HCT116 (cell line): Measurements from ENCODE around the gene CCDC117. TPM values are rescaled to one million over a fixed set of nuclear protein-coding genes. Genes with fewer than 3 reads are reported as not detected.

Source experiments
- ATAC-seq: fragments of 200-7000 bp; cut with Tn5 transposase; 2 replicates; pipeline ENCODE4 v1.9.1; 2020; ENCODE audit warnings: mild to moderate bottlenecking, moderate library complexity
- BruUV-seq: library from RNA; stranded (reverse); fragments of 400-500 nt; replicated peaks from 2 replicates; lab custom pipeline; 2021; lab: Mats Ljungman, UMichigan
- CTCF ChIA-PET: fragments of 300-600 bp; sonication (Branson Sonifier 250); formaldehyde crosslinking; loops from one replicate; lab custom pipeline; 2021; ENCODE audit warnings: antibody characterized with exemption; lab: Charles Lee
- POLR2A ChIA-PET: fragments of 300-600, 350-600 bp; sonication (Branson Sonifier 250); formaldehyde crosslinking; loops from one replicate; lab custom pipeline; 2021; ENCODE audit warnings: antibody characterized with exemption; lab: Charles Lee
- RAD21 ChIA-PET, 2 experiments: fragments of 300-600 bp; sonication (Branson Sonifier 250); formaldehyde crosslinking; loops; one replicate each; lab custom pipeline; 2023; ENCODE audit warnings: low total read pairs in 2 of 2; ENCODE audit not compliant: uncharacterized antibody in 2 of 2, unreplicated experiment in 2 of 2, low non-redundant PET in 1 of 2; lab: Charles Lee
- DNase-seq: peaks from one replicate; pipeline ENCODE4 v3.0.0-alpha.2; 2010; ENCODE audit warnings: low read depth, low spot score
- H2AFZ ChIP-seq: fragments of 200-600 bp; shearing (Covaris generic), sonication (generic); 2 replicates; pipeline ENCODE4 v1.6.1; 2017; ENCODE audit warnings: low read depth, mixed run types, mixed read lengths, antibody characterized with exemption, low read length; ENCODE audit not compliant: poor library complexity, severe bottlenecking
- H3K27ac ChIP-seq: 2 replicates; pipeline ENCODE4 v1.5.1; 2012; ENCODE audit warnings: low read depth, low read length
- H3K27me3 ChIP-seq: fragments of 200-600 bp; sonication (generic); 2 replicates; pipeline ENCODE4 v1.6.1; 2016; ENCODE audit warnings: mixed run types, low read length, mixed read lengths; ENCODE audit not compliant: insufficient read depth
- H3K36me3 ChIP-seq, 2 experiments: fragments of 200-500 bp in 1 of 2; fragments of 200-600 bp in 1 of 2; sonication (Bioruptor generic) in 1 of 2; sonication (generic) in 1 of 2; 2 replicates each; pipeline versions ENCODE4 v1.5.1 to v1.6.1; 2014 to 2016; ENCODE audit warnings: low read length in 2 of 2, inconsistent platforms in 1 of 2, mixed read lengths in 1 of 2, mixed run types in 1 of 2; ENCODE audit not compliant: insufficient read depth in 2 of 2, control insufficient read depth in 1 of 2
- H3K4me1 ChIP-seq, 2 experiments: fragments of 200-600 bp in 1 of 2; sonication (generic) in 1 of 2; 2 replicates each; pipeline versions ENCODE4 v1.5.1 to v1.6.1; 2012 to 2017; ENCODE audit warnings: low read length in 2 of 2, inconsistent platforms in 1 of 2, mild to moderate bottlenecking in 1 of 2, mixed read lengths in 1 of 2, mixed run types in 1 of 2, moderate library complexity in 1 of 2; ENCODE audit not compliant: insufficient read depth in 2 of 2, control insufficient read depth in 1 of 2
- H3K4me2 ChIP-seq: fragments of 200-600 bp; sonication (generic); 2 replicates; pipeline ENCODE4 v1.6.1; 2017; ENCODE audit warnings: mixed run types, low read length, mixed read lengths
- H3K4me3 ChIP-seq, 2 experiments: fragments of 200-600 bp in 1 of 2; sonication (generic) in 1 of 2; replicated peaks in 1 of 2; 2 replicates each; pipeline ENCODE4 v1.5.1; 2011 to 2016; ENCODE audit warnings: low read length in 2 of 2, control low read depth in 1 of 2, low read depth in 1 of 2, mild to moderate bottlenecking in 1 of 2, mixed read lengths in 1 of 2, mixed run types in 1 of 2
- H3K79me2 ChIP-seq: fragments of 200-600 bp; sonication (generic); 2 replicates; pipeline ENCODE4 v1.6.1; 2017; ENCODE audit warnings: mild to moderate bottlenecking, mixed run types, low read length, moderate library complexity, mixed read lengths; ENCODE audit not compliant: insufficient read depth
- H3K9ac ChIP-seq: fragments of 200-600 bp; sonication (generic); 2 replicates; pipeline ENCODE4 v1.6.1; 2016; ENCODE audit warnings: low read length, mixed read lengths
- H3K9me2 ChIP-seq: fragments of 200-600 bp; sonication (generic), shearing (Covaris generic); 2 replicates; pipeline ENCODE4 v1.6.1; 2017; ENCODE audit warnings: mixed run types, mild to moderate bottlenecking, moderate library complexity; ENCODE audit not compliant: insufficient read depth
- H3K9me3 ChIP-seq, 2 experiments: fragments of 200-500 bp in 1 of 2; fragments of 200-600 bp in 1 of 2; sonication (Bioruptor generic) in 1 of 2; sonication (generic) in 1 of 2; 2 replicates each; pipeline ENCODE4 v1.6.1; 2014 to 2017; ENCODE audit warnings: low read length in 2 of 2, mixed read lengths in 2 of 2, inconsistent platforms in 1 of 2, low read depth in 1 of 2, mild to moderate bottlenecking in 1 of 2, mixed run types in 1 of 2, moderate library complexity in 1 of 2; ENCODE audit not compliant: control insufficient read depth in 1 of 2, insufficient read depth in 1 of 2
- H4K20me1 ChIP-seq: fragments of 200-600 bp; sonication (generic), shearing (Covaris generic); 2 replicates; pipeline ENCODE4 v1.6.1; 2017; ENCODE audit warnings: mixed run types, mild to moderate bottlenecking, moderate library complexity; ENCODE audit not compliant: insufficient read depth
- CBX3 ChIP-seq: IDR thresholded peaks from 2 replicates; pipeline ENCODE4 v1.6.1; 2012; ENCODE audit warnings: low read depth
- CEBPB ChIP-seq: IDR thresholded peaks from 2 replicates; pipeline ENCODE4 v1.6.1; 2012; ENCODE audit warnings: low read depth
- ELF1 ChIP-seq: IDR thresholded peaks from 2 replicates; pipeline ENCODE4 v1.6.1; 2012; ENCODE audit warnings: low read depth, borderline replicate concordance
- EZH2 ChIP-seq: fragments of 200-600 bp; sonication (generic); IDR thresholded peaks from 2 replicates; pipeline ENCODE4 v1.6.1; 2017; ENCODE audit warnings: antibody characterized with exemption, mixed run types
- EZH2phosphoT487 ChIP-seq: fragments of 200-600 bp; IDR thresholded peaks from 2 replicates; pipeline ENCODE4 v1.6.1; 2018; ENCODE audit warnings: antibody characterized with exemption, borderline replicate concordance
- POLR2A ChIP-seq: IDR thresholded peaks from 2 replicates; pipeline ENCODE4 v1.7.0; 2011; ENCODE audit warnings: borderline replicate concordance; ENCODE audit not compliant: insufficient read depth, insufficient read length; ENCODE audit errors: extremely low read depth
- POLR2AphosphoS5 ChIP-seq: IDR thresholded peaks from 2 replicates; pipeline ENCODE4 v1.6.1; 2011; ENCODE audit warnings: mild to moderate bottlenecking, low read depth, low read length, moderate library complexity
- SP1 ChIP-seq: IDR thresholded peaks from 2 replicates; pipeline ENCODE4 v1.6.1; 2012; ENCODE audit warnings: low read depth
- TCF7L2 ChIP-seq: IDR thresholded peaks from 2 replicates; pipeline ENCODE4 v1.7.0; 2011; ENCODE audit warnings: borderline replicate concordance, inconsistent platforms; ENCODE audit not compliant: insufficient read depth, insufficient read length; ENCODE audit errors: extremely low read depth
- ZBTB33 ChIP-seq: IDR thresholded peaks from 2 replicates; pipeline ENCODE4 v1.6.1; 2011; ENCODE audit warnings: mild to moderate bottlenecking, low read length, moderate library complexity; ENCODE audit not compliant: insufficient replicate concordance; ENCODE audit errors: extremely low read depth
- ZNF274 ChIP-seq: fragments of 200-500 bp; sonication (Bioruptor generic); IDR thresholded peaks from 2 replicates; pipeline ENCODE4 v1.6.1; 2014; ENCODE audit warnings: mild to moderate bottlenecking, low read depth, low read length, inconsistent platforms
- intact Hi-C: fragments of 100-400 bp; cut with micrococcal nuclease; formaldehyde crosslinking; loops from 2 replicates; pipeline ENCODE4 v1.10.0; 2022
- total RNA-seq: library from RNA; stranded (reverse); gene quantifications from one replicate; pipeline ENCODE4 v1.2.1, GENCODE V29; 2021; ENCODE audit not compliant: unreplicated experiment
- TF ChIP-seq, protein P1 (sequence below): IDR thresholded peaks from 2 replicates; pipeline ENCODE4 v1.6.1; 2012
- TF ChIP-seq, protein P2 (sequence below): IDR thresholded peaks from 2 replicates; pipeline ENCODE4 v1.6.1; 2012

The CCDC117 gene
- total RNA-seq, 1 experiment from 2014 or later, result 22.1 TPM

DNA sequence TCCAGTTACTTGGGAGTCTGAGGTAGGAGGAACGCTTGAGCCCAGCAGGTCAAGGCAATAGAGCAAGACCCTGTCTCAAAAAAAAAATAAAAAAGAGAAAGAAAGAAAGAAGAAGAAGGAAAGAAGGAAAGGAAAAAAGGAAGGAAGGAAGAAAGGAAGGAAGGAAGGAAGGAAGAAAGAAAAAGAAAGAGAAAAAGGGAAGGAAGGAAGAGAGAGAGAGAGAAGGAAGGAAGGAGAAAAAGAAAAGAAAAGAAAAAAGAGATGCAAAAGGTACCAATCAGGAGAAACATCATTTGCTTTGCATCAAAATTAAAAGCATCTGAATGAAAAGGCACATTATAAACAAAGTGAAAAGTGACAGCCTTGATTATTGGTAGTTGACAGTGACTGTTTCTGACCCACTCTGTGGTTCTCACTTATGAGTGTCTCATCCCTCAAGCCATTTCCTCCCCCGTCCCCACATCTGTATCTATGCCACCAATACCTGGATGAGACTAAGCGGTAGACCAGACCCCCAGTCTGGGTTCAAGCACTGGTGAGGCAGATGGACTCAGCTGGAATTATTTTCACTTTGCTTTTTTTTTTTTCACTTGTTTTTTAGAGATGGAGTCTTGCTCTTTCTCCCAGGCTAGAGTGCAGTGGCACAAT is 60.9 kb downstream of the CCDC117 start:
- no peak for ATAC-seq
- intact Hi-C loops, result no loop called here
- POLR2A ChIA-PET, result no interaction called here

GRCh38 chr22:28835630-28836189 is 63.2 kb downstream of the CCDC117 start:
- RAD21 ChIA-PET, result no interaction called here
- ATAC-seq (no peak), DNase-seq (no peak)
- intact Hi-C loops, result no loop called here
- Histone ChIP-seq H3K79me2 (no peaks in the 10 kb centered on the region), H3K27ac (no peak overlapping the region), H2AFZ (no peak overlapping the region), H3K9me2 (no peaks in the 10 kb centered on the region), H3K9me3 (no peaks in the 10 kb centered on the region), H3K4me2 (no peak overlapping the region), H3K27me3 (no peaks in the 10 kb centered on the region), H3K9ac (no peak overlapping the region), H3K4me1 (no peaks in the 10 kb centered on the region), H4K20me1 (no peaks in the 10 kb centered on the region), H3K4me3 (no peak overlapping the region), H3K36me3 (no peaks in the 10 kb centered on the region)
- POLR2A ChIA-PET, result no interaction called here
- BruUV-seq, result no TSS peak
- TF ChIP-seq ZBTB33 (no peak), EZH2 (no peak), EZH2phosphoT487 (no peak), POLR2AphosphoS5 (no peak), TCF7L2 (no peak), CBX3 (no peak), CEBPB (no peak), ELF1 (no peak), SP1 (no peak), ZNF274 (no peak)
- CTCF ChIA-PET, result no interaction called here

More for the DNA sequence above, 60.9 kb downstream of the CCDC117 start:
- no peak overlapping the region for H3K4me2 ChIP-seq
- TF ChIP-seq EZH2, result no peak
- no peak for TF ChIP-seq EZH2phosphoT487
- TF ChIP-seq, protein P1, sequence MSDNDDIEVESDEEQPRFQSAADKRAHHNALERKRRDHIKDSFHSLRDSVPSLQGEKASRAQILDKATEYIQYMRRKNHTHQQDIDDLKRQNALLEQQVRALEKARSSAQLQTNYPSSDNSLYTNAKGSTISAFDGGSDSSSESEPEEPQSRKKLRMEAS, result no peak
- TF ChIP-seq POLR2A, result no peak
- TF ChIP-seq, protein P2, sequence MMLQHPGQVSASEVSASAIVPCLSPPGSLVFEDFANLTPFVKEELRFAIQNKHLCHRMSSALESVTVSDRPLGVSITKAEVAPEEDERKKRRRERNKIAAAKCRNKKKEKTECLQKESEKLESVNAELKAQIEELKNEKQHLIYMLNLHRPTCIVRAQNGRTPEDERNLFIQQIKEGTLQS, result no peak
- no peak for TF ChIP-seq SP1
- no peak for TF ChIP-seq TCF7L2
- TF ChIP-seq, all 23 proteins: peak for 0
- no peaks in the 10 kb centered on the region for H3K9me2 ChIP-seq
- no peaks in the 10 kb centered on the region for H3K4me1 ChIP-seq
- no peak overlapping the region for H3K4me3 ChIP-seq
- no peaks in the 10 kb centered on the region for H3K36me3 ChIP-seq
- no peaks in the 10 kb centered on the region for H3K9me3 ChIP-seq
- no peaks in the 10 kb centered on the region for H3K79me2 ChIP-seq
- H3K9ac ChIP-seq, result no peak overlapping the region
- ChIA-PET RAD21 (no interaction called here), CTCF (no interaction called here)
- no peak overlapping the region for H3K27ac ChIP-seq
- no peaks in the 10 kb centered on the region for H3K27me3 ChIP-seq
- no peak for DNase-seq
- BruUV-seq, result no TSS peak
- no peaks in the 10 kb centered on the region for H4K20me1 ChIP-seq
- H2AFZ ChIP-seq, result no peak overlapping the region
